Measurements from ENCODE around the gene BANF1.
"Not testable (repeated sequence)": the region's sequence is repeated elsewhere in the genome, so short reads cannot be mapped to it uniquely, and the experiment has no call there.

The BANF1 gene

GRCh38 chr11:66011239-66011784 lies 9.0 kb downstream of the BANF1 start:
- no peak for DNase-seq (ENCODE audit: low spot score)

GRCh38 chr11:66011785-66012303 lies 9.5 kb downstream of the BANF1 start, which contains the start of gene CST6:
CST6 (plus strand) TSS chr11:66012008; CDS start chr11:66012045, 37 bp downstream.
- no peak for DNase-seq (ENCODE audit: low spot score)

- no peak for DNase-seq (ENCODE audit: low spot score)
These were observed 10.2 kb downstream of the BANF1 start for GRCh38 chr11:66012371-66012945.

- DNase-seq (ENCODE audit: low spot score), result no peak
These were observed 10.9 kb downstream of the BANF1 start for GRCh38 chr11:66012946-66013761.

GRCh38 chr11:66013762-66014100 lies 11.4 kb downstream of the BANF1 start:
- no peak for DNase-seq (ENCODE audit: low spot score)

- no peak for DNase-seq (ENCODE audit: low spot score)
These were observed 12.6 kb downstream of the BANF1 start for GRCh38 chr11:66014804-66015453.

GRCh38 chr11:66015454-66015881 lies 13.2 kb downstream of the BANF1 start:
- no peak for DNase-seq (ENCODE audit: low spot score)

GRCh38 chr11:66015936-66016792 lies 13.9 kb downstream of the BANF1 start:
- DNase-seq (ENCODE audit: low spot score), result no peak

GRCh38 chr11:66016793-66017177 lies 14.5 kb downstream of the BANF1 start:
- DNase-seq (ENCODE audit: low spot score), result no peak

- DNase-seq (ENCODE audit: low spot score), result no peak
These were observed 15.0 kb downstream of the BANF1 start for GRCh38 chr11:66017321-66017720.

GRCh38 chr11:66020212-66020611 lies 17.9 kb downstream of the BANF1 start:
- DNase-seq (ENCODE audit: low spot score), result no peak

GRCh38 chr11:66020618-66021357 lies 18.5 kb downstream of the BANF1 start:
- no peak for DNase-seq (ENCODE audit: low spot score)

GRCh38 chr11:66022401-66023185 lies 20.3 kb downstream of the BANF1 start:
- peak; percentile 68 for DNase-seq (ENCODE audit: low spot score)

GRCh38 chr11:66023186-66023440 lies 20.8 kb downstream of the BANF1 start:
- DNase-seq (ENCODE audit: low spot score), result not testable (repeated sequence)

- DNase-seq (ENCODE audit: low spot score), result no peak
These were observed 23.8 kb downstream of the BANF1 start, which contains the start of gene CATSPER1 for GRCh38 chr11:66026017-66026529. CATSPER1 (minus strand) TSS chr11:66026479; CDS start chr11:66026379, 100 bp downstream.

GRCh38 chr11:66032957-66033735 lies 30.8 kb downstream of the BANF1 start:
- no peak for DNase-seq (ENCODE audit: low spot score)

- no peak for DNase-seq (ENCODE audit: low spot score)
These were observed 33.5 kb downstream of the BANF1 start for GRCh38 chr11:66035653-66036333.

- DNase-seq (ENCODE audit: low spot score), result no peak
These were observed 34.0 kb downstream of the BANF1 start for GRCh38 chr11:66036334-66036710.

- DNase-seq (ENCODE audit: low spot score), result no peak
These were observed 35.0 kb downstream of the BANF1 start for GRCh38 chr11:66037327-66037726.

Measured in hematopoietic multipotent progenitor cell treated with erythropoietin and hydrocortisone succinate and interleukin-3 and kit ligand, for 17 days (in vitro differentiated cells).